GM12878 (cell line): ENCODE results near the gene APBB1IP. TPM values are rescaled to one million over a fixed set of nuclear protein-coding genes. Genes with fewer than 3 reads are reported as not detected.

Source experiments
- CEBPZ ChIP-seq: fragments of 150-350 bp; IDR thresholded peaks from 2 replicates; pipeline ENCODE4 v1.6.1; 2016; ENCODE audit warnings: low read depth, low read length
- E4F1 ChIP-seq: fragments of 450-650 bp; IDR thresholded peaks from 2 replicates; pipeline ENCODE4 v1.6.1; 2018; ENCODE audit warnings: borderline replicate concordance, mild to moderate bottlenecking; ENCODE audit not compliant: partially characterized antibody
- EED ChIP-seq: sonication (generic); IDR thresholded peaks from 2 replicates; pipeline ENCODE4 v1.6.1; 2016; ENCODE audit warnings: antibody characterized with exemption, low read depth
- JUNB ChIP-seq: IDR thresholded peaks from 2 replicates; pipeline ENCODE4 v1.6.1; 2016; ENCODE audit warnings: antibody characterized with exemption, mild to moderate bottlenecking
- NKRF ChIP-seq: fragments of 450-650 bp; conservative IDR thresholded peaks from 2 replicates; pipeline ENCODE4 v1.6.1; 2017; ENCODE audit warnings: mild to moderate bottlenecking, moderate library complexity
- POLR2AphosphoS2 ChIP-seq: IDR thresholded peaks from 2 replicates; pipeline ENCODE4 v1.6.1; 2011; ENCODE audit warnings: low read depth, mild to moderate bottlenecking, low read length, improper control_type of control experiment, moderate library complexity
- RAD21 ChIP-seq: IDR thresholded peaks from 2 replicates; pipeline ENCODE4 v1.6.1; 2011; ENCODE audit warnings: mild to moderate bottlenecking, low read depth, low read length, moderate library complexity; ENCODE audit not compliant: insufficient read depth
- RB1 ChIP-seq: fragments of 450-650 bp; formaldehyde crosslinking; IDR thresholded peaks from 2 replicates; pipeline ENCODE4 v1.6.1; 2017; ENCODE audit warnings: mild to moderate bottlenecking, borderline replicate concordance
- REST ChIP-seq: IDR thresholded peaks from 2 replicates; pipeline ENCODE4 v1.6.1; 2012; ENCODE audit warnings: mild to moderate bottlenecking, low read depth, low read length
- RUNX3 ChIP-seq: IDR thresholded peaks from 2 replicates; pipeline ENCODE4 v1.6.1; 2012; ENCODE audit warnings: low read length, inconsistent platforms
- STAT3 ChIP-seq: IDR thresholded peaks from 2 replicates; pipeline ENCODE4 v1.6.1; 2011; ENCODE audit warnings: low read depth, low read length, improper control_type of control experiment
- SUPT20H ChIP-seq: IDR thresholded peaks from 2 replicates; pipeline ENCODE4 v1.6.1; 2011; ENCODE audit warnings: low read depth, mild to moderate bottlenecking, low read length, moderate library complexity, borderline replicate concordance; ENCODE audit not compliant: control insufficient read depth
- ZNF217 ChIP-seq: fragments of 450-650 bp; IDR thresholded peaks from 2 replicates; pipeline ENCODE4 v1.6.1; 2017; ENCODE audit warnings: antibody characterized with exemption, mild to moderate bottlenecking
- ZNF24 ChIP-seq: fragments of 450-650 bp; IDR thresholded peaks from 2 replicates; pipeline ENCODE4 v1.6.1; 2017; ENCODE audit warnings: antibody characterized with exemption, mild to moderate bottlenecking
- ZNF622 ChIP-seq: fragments of 450-650 bp; IDR thresholded peaks from 2 replicates; pipeline ENCODE4 v1.6.1; 2017; ENCODE audit warnings: mild to moderate bottlenecking, inconsistent platforms
- polyA plus RNA-seq, 11 experiments: library from polyadenylated mRNA; depleted of rRNA in 4 of 11; unstranded in 6 of 11; stranded (reverse) in 5 of 11; fragments of >200 nt; fragmentation: Nextera tagmentation in 4 of 11; fragmentation: Illumina TruSeq in 1 of 11; extraction: Ambion mirVana in 4 of 11; extraction: Trizol in 1 of 11; gene quantifications; 1 replicate in 1 of 11; 2 replicates in 10 of 11; pipeline versions ENCODE4 v1.2.1 to v1.2.3, GENCODE V29; 2011 to 2016; ENCODE audit warnings: inconsistent platforms in 2 of 11, missing spikeins in 2 of 11, low read depth in 1 of 11
- total RNA-seq, 4 experiments: library from RNA; depleted of rRNA in 3 of 4; stranded (reverse); fragments of >200 nt in 3 of 4; fragmentation: Illumina TruSeq in 1 of 4; extraction: Trizol in 1 of 4; gene quantifications; 2 replicates each; pipeline versions ENCODE4 v1.2.1 to v1.2.3, GENCODE V29; 2013 to 2021

APBB1IP gene
- total and polyA plus RNA-seq, 10 of the 15 experiments (the other 5 are each of a cell fraction or from before 2014, with no cell fraction given): 7.3 to 67.4 (median 19.9) TPM

- TF ChIP-seq ZNF622 (no peak), POLR2AphosphoS2 (no peak), ZNF217 (0 out of 2 replicates have a peak, but pooled peaks have one; percentile 35), CEBPZ (no peak), JUNB (peak; percentile 29; the same call in 1 of the 2 replicates), ZNF24 (no peak), REST (no peak), RB1 (no peak), E4F1 (no peak), RUNX3 (peak; percentile 47), NKRF (no peak), SUPT20H (no peak), STAT3 (no peak), RAD21 (no peak), EED (0 out of 2 replicates have a peak, but pooled peaks have one; percentile 23)
These were observed 26.6 kb downstream of the APBB1IP start (continued) for GRCh38 chr10:26464632-26465280.
